GM18511 (cell line): ENCODE data around the gene EIF4G3.
"Not testable (repeated sequence)": the region's sequence is repeated elsewhere in the genome, so short reads cannot be mapped to it uniquely, and the experiment has no call there.

Experiments
- ATAC-seq: cut with Tn5 transposase; IDR thresholded peaks from one replicate; pipeline ENCODE4 v1.9.1; 2021; ENCODE audit warnings: mild to moderate bottlenecking, moderate library complexity; ENCODE audit not compliant: unreplicated experiment

The EIF4G3 gene

GRCh38 chr1:20962576-20963258 is 214.0 kb downstream of the EIF4G3 start:
- no peak for ATAC-seq

GRCh38 chr1:20958430-20958829 is 218.3 kb downstream of the EIF4G3 start:
- no peak for ATAC-seq

GRCh38 chr1:20956272-20956671 is 220.4 kb downstream of the EIF4G3 start:
- no peak for ATAC-seq

- ATAC-seq, result no peak
Measured at GRCh38 chr1:20950679-20951078, 226.0 kb downstream of the EIF4G3 start.

GRCh38 chr1:20949871-20950590 is 226.7 kb downstream of the EIF4G3 start:
- ATAC-seq, result no peak

GRCh38 chr1:20948101-20948500 is 228.6 kb downstream of the EIF4G3 start:
- ATAC-seq, result no peak

GRCh38 chr1:20947409-20947808 is 229.3 kb downstream of the EIF4G3 start:
- no peak for ATAC-seq

GRCh38 chr1:20936621-20937020 is 240.1 kb downstream of the EIF4G3 start:
- ATAC-seq, result no peak

- ATAC-seq, result no peak
Measured at GRCh38 chr1:20936216-20936615, 240.5 kb downstream of the EIF4G3 start.

GRCh38 chr1:20935717-20936116 is 241.0 kb downstream of the EIF4G3 start:
- no peak for ATAC-seq

- peak; percentile 50 for ATAC-seq
Measured at GRCh38 chr1:20932437-20932977, 244.2 kb downstream of the EIF4G3 start.

GRCh38 chr1:20931930-20932436 is 244.7 kb downstream of the EIF4G3 start:
- no peak for ATAC-seq

GRCh38 chr1:20930427-20930826 is 246.3 kb downstream of the EIF4G3 start:
- no peak for ATAC-seq

- ATAC-seq, result no peak
Measured at GRCh38 chr1:20928146-20928545, 248.6 kb downstream of the EIF4G3 start.

- ATAC-seq, result no peak
Measured at GRCh38 chr1:20921285-20921684, 255.4 kb downstream of the EIF4G3 start.

GRCh38 chr1:20913242-20913641 is 263.5 kb downstream of the EIF4G3 start:
- ATAC-seq, result no peak

GRCh38 chr1:20907526-20907925 is 269.2 kb downstream of the EIF4G3 start:
- ATAC-seq, result not testable (repeated sequence)

- ATAC-seq, result no peak
Measured at GRCh38 chr1:20903437-20903836, 273.3 kb downstream of the EIF4G3 start.

- no peak for ATAC-seq
Measured at GRCh38 chr1:20900056-20900455, 276.6 kb downstream of the EIF4G3 start.

GRCh38 chr1:20899154-20899972 is 277.3 kb downstream of the EIF4G3 start:
- ATAC-seq, result no peak

GRCh38 chr1:20896826-20897225 is 279.9 kb downstream of the EIF4G3 start:
- ATAC-seq, result no peak
